H1 (cell line): Measurements from ENCODE around the gene HDGFL3. TPM values are rescaled to one million over a fixed set of nuclear protein-coding genes. Genes with fewer than 3 reads are reported as not detected.

Experiments
- CTCF ChIA-PET: fragments of 300-600 bp; sonication (Branson Sonifier 250); formaldehyde crosslinking; loops from one replicate; lab custom pipeline; 2021; ENCODE audit not compliant: partially characterized antibody; lab: Charles Lee
- POLR2A ChIA-PET: fragments of 300-600 bp; sonication (Branson Sonifier 250); formaldehyde crosslinking; loops from one replicate; lab custom pipeline; 2021; ENCODE audit warnings: inconsistent platforms; ENCODE audit not compliant: partially characterized antibody; lab: Charles Lee
- DNase-seq, 2 experiments: peaks; one replicate each; pipeline versions ENCODE4 v3.0.0 to v3.0.0-alpha.2; 2010 to 2022; ENCODE audit warnings: low spot score in 2 of 2, low read depth in 1 of 2, mixed read lengths in 1 of 2
- FAIRE-seq: peaks from 2 replicates; lab custom pipeline; 2011; peaks lifted over from hg19 to GRCh38; lab: Jason Lieb, UNC
- H2AFZ ChIP-seq: 2 replicates; pipeline ENCODE4 v1.8.1; 2012; ENCODE audit warnings: low read length, inconsistent platforms
- H2AK5ac ChIP-seq: 2 replicates; pipeline ENCODE4 v1.6.1; 2013; ENCODE audit warnings: low read depth, low read length
- H2BK120ac ChIP-seq: replicated peaks from 2 replicates; pipeline ENCODE3; 2013; ENCODE audit warnings: low read depth, low read length, inconsistent platforms
- H2BK12ac ChIP-seq: 2 replicates; pipeline ENCODE4 v1.6.1; 2013; ENCODE audit warnings: low read depth, low read length
- H2BK15ac ChIP-seq: 2 replicates; pipeline ENCODE4 v1.6.1; 2013; ENCODE audit warnings: low read length
- H2BK20ac ChIP-seq: 2 replicates; pipeline ENCODE4 v1.6.1; 2013; ENCODE audit warnings: low read length
- H2BK5ac ChIP-seq: 2 replicates; pipeline ENCODE4 v1.6.1; 2013; ENCODE audit warnings: low read depth, low read length
- H3K14ac ChIP-seq: 2 replicates; pipeline ENCODE4 v1.6.1; 2013; ENCODE audit warnings: inconsistent platforms; ENCODE audit not compliant: insufficient read length
- H3K18ac ChIP-seq: 2 replicates; pipeline ENCODE4 v1.6.1; 2013; ENCODE audit warnings: low read length; ENCODE audit errors: extremely low read depth
- H3K23ac ChIP-seq: 2 replicates; pipeline ENCODE4 v1.6.1; 2013; ENCODE audit warnings: inconsistent platforms; ENCODE audit not compliant: insufficient read length
- H3K23me2 ChIP-seq: 2 replicates; pipeline ENCODE4 v1.6.1; 2013; ENCODE audit warnings: low read depth, low read length
- H3K27ac ChIP-seq: 2 replicates; pipeline ENCODE4 v1.6.1; 2011; ENCODE audit warnings: low read depth, low read length, inconsistent platforms
- H3K27me3 ChIP-seq, 4 experiments: replicated peaks in 1 of 4; 1 replicate in 1 of 4; 2 replicates in 3 of 4; pipeline versions ENCODE4 v1.6.1 to v1.8.1; 2011 to 2013; ENCODE audit warnings: low read length in 3 of 4, mild to moderate bottlenecking in 3 of 4, inconsistent platforms in 2 of 4, mixed read lengths in 2 of 4, moderate library complexity in 1 of 4; ENCODE audit not compliant: control insufficient read depth in 3 of 4, insufficient read depth in 3 of 4; ENCODE audit errors: extremely low read depth in 1 of 4
- H3K36me3 ChIP-seq, 4 experiments: 2 replicates each; pipeline versions ENCODE4 v1.6.1 to v1.8.1; 2011 to 2013; ENCODE audit warnings: mild to moderate bottlenecking in 4 of 4, low read length in 3 of 4, moderate library complexity in 2 of 4, control low read depth in 1 of 4, inconsistent platforms in 1 of 4; ENCODE audit not compliant: insufficient read depth in 4 of 4, control insufficient read depth in 2 of 4
- H3K4ac ChIP-seq: replicated peaks from 2 replicates; pipeline ENCODE3; 2013; ENCODE audit warnings: low read length, low read depth, mixed read lengths, inconsistent platforms; ENCODE audit not compliant: insufficient read length
- H3K4me1 ChIP-seq, 4 experiments: replicated peaks in 1 of 4; 1 replicate in 1 of 4; 2 replicates in 3 of 4; pipeline versions ENCODE4 v1.6.1 to v1.8.1; 2011 to 2013; ENCODE audit warnings: low read length in 3 of 4, inconsistent platforms in 2 of 4, mixed read lengths in 1 of 4; ENCODE audit not compliant: insufficient read depth in 4 of 4, control insufficient read depth in 3 of 4
- H3K4me2 ChIP-seq, 2 experiments: 2 replicates each; pipeline versions ENCODE4 v1.6.1 to v1.8.1; 2011 to 2013; ENCODE audit warnings: low read depth in 2 of 2, low read length in 2 of 2, control low read depth in 1 of 2, inconsistent platforms in 1 of 2, mild to moderate bottlenecking in 1 of 2; ENCODE audit not compliant: insufficient read depth in 1 of 2
- H3K4me3 ChIP-seq, 4 experiments: fragments of 200-600, 300-600 bp in 1 of 4; sonication (generic), shearing (Covaris generic), sonication (Bioruptor Twin) in 1 of 4; 2 replicates each; pipeline versions ENCODE4 v1.5.1 to v1.8.1; 2011 to 2016; ENCODE audit warnings: low read length in 4 of 4, low read depth in 3 of 4, control low read depth in 2 of 4, inconsistent platforms in 2 of 4, mild to moderate bottlenecking in 2 of 4, mixed read lengths in 1 of 4, moderate library complexity in 1 of 4; ENCODE audit not compliant: insufficient read depth in 2 of 4; ENCODE audit errors: extremely low read depth in 1 of 4
- H3K56ac ChIP-seq: replicated peaks from 2 replicates; pipeline ENCODE3; 2013; ENCODE audit warnings: low read depth, mild to moderate bottlenecking, mixed read lengths, low read length, inconsistent platforms; ENCODE audit not compliant: insufficient read length
- H3K79me1 ChIP-seq: 2 replicates; pipeline ENCODE4 v1.6.1; 2013; ENCODE audit warnings: low read depth, low read length, control low read depth
- H3K79me2 ChIP-seq, 2 experiments: 2 replicates each; pipeline versions ENCODE4 v1.6.1 to v1.8.1; 2012 to 2013; ENCODE audit warnings: low read length in 2 of 2, mild to moderate bottlenecking in 2 of 2, inconsistent platforms in 1 of 2; ENCODE audit not compliant: insufficient read depth in 2 of 2, control insufficient read depth in 1 of 2
- H3K9ac ChIP-seq, 4 experiments: replicated peaks in 1 of 4; 1 replicate in 1 of 4; 2 replicates in 3 of 4; pipeline versions ENCODE4 v1.6.1 to v1.8.1; 2011 to 2013; ENCODE audit warnings: low read depth in 3 of 4, low read length in 3 of 4, control low read depth in 2 of 4, mild to moderate bottlenecking in 2 of 4, moderate library complexity in 2 of 4, inconsistent platforms in 1 of 4; ENCODE audit errors: extremely low read depth in 1 of 4
- H3K9me3 ChIP-seq, 2 experiments: 2 replicates each; pipeline versions ENCODE4 v1.6.1 to v1.8.1; 2012 to 2013; ENCODE audit warnings: mild to moderate bottlenecking in 2 of 2, moderate library complexity in 2 of 2, control low read depth in 1 of 2, inconsistent platforms in 1 of 2, low read depth in 1 of 2, low read length in 1 of 2, mixed read lengths in 1 of 2; ENCODE audit not compliant: insufficient read depth in 2 of 2
- H4K20me1 ChIP-seq, 2 experiments: replicated peaks in 1 of 2; 2 replicates each; pipeline versions ENCODE3 to v1.8.1; 2011 to 2013; ENCODE audit warnings: inconsistent platforms in 2 of 2, low read length in 2 of 2, mild to moderate bottlenecking in 1 of 2; ENCODE audit not compliant: insufficient read depth in 2 of 2, control insufficient read depth in 1 of 2
- H4K5ac ChIP-seq: 2 replicates; pipeline ENCODE4 v1.6.1; 2013; ENCODE audit warnings: low read length, low read depth, mixed read lengths, inconsistent platforms; ENCODE audit not compliant: insufficient read length
- H4K8ac ChIP-seq: 2 replicates; pipeline ENCODE4 v1.8.0; 2013; ENCODE audit warnings: mild to moderate bottlenecking, moderate library complexity, low read length, inconsistent platforms; ENCODE audit not compliant: insufficient read depth; ENCODE audit errors: extremely low read depth
- H4K91ac ChIP-seq: replicated peaks from 2 replicates; pipeline ENCODE3; 2013; ENCODE audit warnings: low read length, mixed read lengths, inconsistent platforms; ENCODE audit not compliant: insufficient read length
- BACH1 ChIP-seq: IDR thresholded peaks from 2 replicates; pipeline ENCODE4 v1.6.1; 2012; ENCODE audit warnings: low read length, improper control_type of control experiment
- POLR2A ChIP-seq, 2 experiments: IDR thresholded peaks; 1 replicate in 1 of 2; 2 replicates in 1 of 2; pipeline ENCODE4 v1.6.1; 2011; ENCODE audit warnings: low read depth in 2 of 2, low read length in 2 of 2, mild to moderate bottlenecking in 2 of 2; ENCODE audit errors: control extremely low read depth in 1 of 2
- POLR2AphosphoS5 ChIP-seq: IDR thresholded peaks from 2 replicates; pipeline ENCODE4 v1.6.1; 2011; ENCODE audit warnings: low read depth, low read length
- RNF2 ChIP-seq: fragments of 200-900, 300-1000 bp; sonication (generic); IDR thresholded peaks from 2 replicates; pipeline ENCODE4 v1.7.1; 2016; ENCODE audit warnings: borderline replicate concordance, low read depth, mild to moderate bottlenecking, antibody characterized with exemption, low read length; ENCODE audit not compliant: poor library complexity, severe bottlenecking; ENCODE audit errors: missing control alignments
- SP1 ChIP-seq: IDR thresholded peaks from 2 replicates; pipeline ENCODE4 v1.6.1; 2011; ENCODE audit warnings: low read depth, low read length
- SP2 ChIP-seq: IDR thresholded peaks from 2 replicates; pipeline ENCODE4 v1.6.1; 2012; ENCODE audit warnings: mild to moderate bottlenecking, low read length, inconsistent platforms
- SUZ12 ChIP-seq: fragments of 200-600 bp; sonication (generic); IDR thresholded peaks from 2 replicates; pipeline ENCODE4 v1.6.1; 2012; ENCODE audit warnings: mild to moderate bottlenecking, inconsistent platforms, low read length, moderate library complexity, mixed read lengths
- TCF12 ChIP-seq: IDR thresholded peaks from 2 replicates; pipeline ENCODE4 v1.6.1; 2011; ENCODE audit warnings: low read depth, mild to moderate bottlenecking, low read length
- TEAD4 ChIP-seq: IDR thresholded peaks from 2 replicates; pipeline ENCODE4 v1.6.1; 2012; ENCODE audit warnings: low read depth, low read length, inconsistent platforms, mixed read lengths
- WGBS, 2 experiments: shearing (Covaris generic) in 1 of 2; methylation state at CpG; one replicate each; pipeline versions ENCODE4 v1.1.6 to v1.1.7; 2013 to 2015; ENCODE audit warnings: low lambda C conversion rate in 2 of 2, mixed read lengths in 2 of 2, inconsistent platforms in 1 of 2, low coverage in 1 of 2, missing lambda C conversion rate in 1 of 2; ENCODE audit not compliant: insufficient replicate concordance in 2 of 2, insufficient coverage in 1 of 2, insufficient read length in 1 of 2; ENCODE audit errors: extremely low coverage in 1 of 2, missing lambda C conversion rate in 1 of 2; 5-methylcytosine and 5-hydroxymethylcytosine counted together
- polyA plus RNA-seq, 7 experiments: library from polyadenylated mRNA; depleted of rRNA in 3 of 7; stranded (reverse) in 5 of 7; unstranded in 2 of 7; fragments of >200 nt in 5 of 7; fragments of 200-250 nt in 2 of 7; gene quantifications; 1 replicate in 5 of 7; 2 replicates in 1 of 7; 4 replicates in 1 of 7; pipeline versions ENCODE4 v1.2.1 to v1.2.3, GENCODE V29; 2011 to 2013; ENCODE audit warnings: missing spikeins in 2 of 7, mixed read lengths in 2 of 7
- total RNA-seq: library from RNA; stranded (reverse); fragmentation: NEBNext Ultra II Directional; extraction: Animal tissue kit (Norgen Biotek cat#: 25700); gene quantifications from 2 replicates; pipeline ENCODE4 v1.2.1, GENCODE V29; 2021

HDGFL3 gene
- total and polyA plus RNA-seq, 2 of the 8 experiments (the other 6 are each of a cell fraction or from before 2014, with no cell fraction given): 14.1 to 149 TPM

- Histone ChIP-seq H3K27me3 (no peaks in the 10 kb centered on the region; a peak in 1 of 7 replicates), H3K4me1 (peaks cover 3 to 13% (median 7%) of the 10 kb centered on the region in 4 experiments; a peak in 5 of 7 replicates), H3K4ac (no peak overlapping the region), H2BK15ac (no peak overlapping the region), H2AFZ (no peak overlapping the region), H3K4me3 (peak overlapping the region in 2 of 4 experiments; percentile 13 to 95; a peak in 3 of 8 replicates), H4K20me1 (peaks cover 5 to 8% of the 10 kb centered on the region in 2 experiments), H3K79me2 (peaks cover 10 to 71% of the 10 kb centered on the region in 2 experiments; a peak in 3 of 4 replicates), H3K23ac (no peak overlapping the region), H3K79me1 (no peaks in the 10 kb centered on the region), H2BK120ac (no peak overlapping the region), H3K9ac (peak overlapping the region in 1 of 4 experiments; percentile 9; a peak in 1 of 7 replicates), H3K9me3 (no peaks in the 10 kb centered on the region), H3K18ac (no peak overlapping the region), H2BK5ac (no peak overlapping the region), H4K91ac (no peak overlapping the region), H3K14ac (no peak overlapping the region), H3K36me3 (no peaks in the 10 kb centered on the region; a peak in 1 of 8 replicates), H3K23me2 (peaks cover 4% of the 10 kb centered on the region; the same call in 1 of the 2 replicates), H3K4me2 (peak overlapping the region; percentile 69 to 77), H3K56ac (no peak overlapping the region), H2AK5ac (no peak overlapping the region), H2BK12ac (no peak overlapping the region), H3K27ac (no peak overlapping the region; the same call in 1 of the 2 replicates), H2BK20ac (no peak overlapping the region), H4K8ac (no peak overlapping the region), H4K5ac (no peak overlapping the region)
- TF ChIP-seq RNF2 (no peak), SUZ12 (no peak), SP2 (no peak), TCF12 (no peak), SP1 (0 out of 2 replicates have a peak, but pooled peaks have one; percentile 11), POLR2A (IDR thresholded peaks at IDR 0.05; ENCODE audit: control extremely low read depth in 1 of 2, low read depth in 2 of 2, low read length in 2 of 2) (peak in 1 of 2 experiments; percentile 64; a peak in 2 of 3 replicates), TEAD4 (peak; percentile 57; the same call in 1 of the 2 replicates), POLR2AphosphoS5 (peak; percentile 40; the same call in 1 of the 2 replicates), BACH1 (no peak)
- 53% methylated on average over 3 of the region's 3 CpGs; no CpG with 5 or more reads in 1 of the 2 experiments for WGBS, 2 experiments
- CTCF ChIA-PET: no interaction called here
- POLR2A ChIA-PET: interaction anchor here (1.1 to 1.2 kb wide), 2 partner anchors 9 to 13 kb away, joined by 4 read pairs; no protein-coding TSS in a partner anchor
- DNase-seq: no peak
- peak; percentile 87 for FAIRE-seq
Measured at GRCh38 chr15:83204697-83205096, 2.9 kb downstream of the HDGFL3 start.
